A549 (cell line): ENCODE measurements around the gene SAP30L.

Source experiments
- CHD2 ChIP-seq: fragments of 150-350 bp; IDR thresholded peaks from 2 replicates; pipeline ENCODE4 v1.6.1; 2014; ENCODE audit warnings: low read length; ENCODE audit not compliant: partially characterized antibody
- EP300 ChIP-seq, 2 experiments: fragments of >200 bp; sonication (Bioruptor Twin); formaldehyde crosslinking; IDR thresholded peaks; 2 replicates in 1 of 2; 3 replicates in 1 of 2; pipeline ENCODE4 v1.6.1; 2016 to 2017
- FOSL2 ChIP-seq, 2 experiments: fragments of 450-650 bp in 1 of 2; fragments of >200 bp in 1 of 2; sonication (Bioruptor Twin) in 1 of 2; formaldehyde crosslinking; IDR thresholded peaks; 2 replicates each; pipeline versions ENCODE4 v1.5.0 to v1.6.1; 2016 to 2020; ENCODE audit warnings: mild to moderate bottlenecking in 1 of 2, moderate library complexity in 1 of 2
- MAFK ChIP-seq: fragments of 450-650 bp; IDR thresholded peaks from 2 replicates; pipeline ENCODE4 v1.6.1; 2014; ENCODE audit not compliant: partially characterized antibody
- POLR2A ChIP-seq: IDR thresholded peaks from 2 replicates; pipeline ENCODE4 v1.6.1; 2012; ENCODE audit warnings: mild to moderate bottlenecking, low read length
- RNF2 ChIP-seq: fragments of 200-600 bp; sonication (generic); IDR thresholded peaks from 2 replicates; pipeline ENCODE4 v1.6.1; 2016; ENCODE audit warnings: low read depth, mild to moderate bottlenecking, antibody characterized with exemption, moderate library complexity, borderline replicate concordance
- TF ChIP-seq, protein P1 (sequence below): fragments of >200 bp; sonication (Bioruptor Twin); formaldehyde crosslinking; IDR thresholded peaks from 3 replicates; pipeline ENCODE4 v1.5.1; 2016

DNA sequence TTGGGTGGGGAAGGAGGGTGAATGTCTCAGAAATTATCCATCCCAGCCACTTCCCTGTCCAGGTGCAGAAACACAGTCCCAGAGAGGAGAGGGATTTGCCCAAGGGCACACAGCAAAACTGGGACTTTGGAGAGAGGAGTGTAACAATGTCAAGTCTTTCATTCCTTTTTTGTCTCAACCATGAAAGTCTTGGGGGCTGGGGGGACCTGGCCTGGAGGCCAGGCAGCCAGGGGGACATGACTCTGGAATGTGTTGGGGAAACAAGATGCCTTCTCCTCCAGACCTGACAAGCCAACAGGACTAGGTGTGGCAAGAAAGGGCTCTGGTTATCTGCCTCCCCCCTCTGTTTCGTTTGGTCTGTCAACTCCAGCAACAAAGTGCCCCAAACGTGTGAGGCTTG is 46.1 kb downstream of the SAP30L start:
- TF ChIP-seq FOSL2 (IDR thresholded peaks at IDR 0.05) (no peak), FOSL2 (CRISPR knock-in tag; IDR thresholded peaks at IDR 0.05) (no peak), POLR2A (no peak), RNF2 (no peak), CHD2 (no peak), MAFK (no peak), EP300 (IDR thresholded peaks at IDR 0.05) (no peak)
- TF ChIP-seq, protein P1, sequence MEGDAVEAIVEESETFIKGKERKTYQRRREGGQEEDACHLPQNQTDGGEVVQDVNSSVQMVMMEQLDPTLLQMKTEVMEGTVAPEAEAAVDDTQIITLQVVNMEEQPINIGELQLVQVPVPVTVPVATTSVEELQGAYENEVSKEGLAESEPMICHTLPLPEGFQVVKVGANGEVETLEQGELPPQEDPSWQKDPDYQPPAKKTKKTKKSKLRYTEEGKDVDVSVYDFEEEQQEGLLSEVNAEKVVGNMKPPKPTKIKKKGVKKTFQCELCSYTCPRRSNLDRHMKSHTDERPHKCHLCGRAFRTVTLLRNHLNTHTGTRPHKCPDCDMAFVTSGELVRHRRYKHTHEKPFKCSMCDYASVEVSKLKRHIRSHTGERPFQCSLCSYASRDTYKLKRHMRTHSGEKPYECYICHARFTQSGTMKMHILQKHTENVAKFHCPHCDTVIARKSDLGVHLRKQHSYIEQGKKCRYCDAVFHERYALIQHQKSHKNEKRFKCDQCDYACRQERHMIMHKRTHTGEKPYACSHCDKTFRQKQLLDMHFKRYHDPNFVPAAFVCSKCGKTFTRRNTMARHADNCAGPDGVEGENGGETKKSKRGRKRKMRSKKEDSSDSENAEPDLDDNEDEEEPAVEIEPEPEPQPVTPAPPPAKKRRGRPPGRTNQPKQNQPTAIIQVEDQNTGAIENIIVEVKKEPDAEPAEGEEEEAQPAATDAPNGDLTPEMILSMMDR: no peak
